GM12878 (cell line): Measurements from ENCODE around the gene B3GNT7. TPM values are rescaled to one million over a fixed set of nuclear protein-coding genes. Genes with fewer than 3 reads are reported as not detected.

Experiments used
- ATAC-seq: fragments of 200-7000 bp; cut with Tn5 transposase; 3 replicates; pipeline ENCODE4 v1.9.1; 2020; ENCODE audit warnings: mild to moderate bottlenecking, moderate library complexity
- BruUV-seq: library from RNA; stranded (reverse); fragments of 400-500 nt; replicated peaks from 2 replicates; lab custom pipeline; 2021; lab: Mats Ljungman, UMichigan
- CTCF ChIA-PET: fragments of 300-600 bp; sonication (Branson Sonifier 250); formaldehyde crosslinking; extraction: SDS; loops from one replicate; lab custom pipeline; 2021; ENCODE audit warnings: inconsistent platforms; lab: Yijun Ruan, JAX
- POLR2A ChIA-PET: fragments of 350-600 bp; formaldehyde crosslinking; extraction: SDS; loops from one replicate; lab custom pipeline; 2021; ENCODE audit warnings: inconsistent platforms; lab: Charles Lee
- RAD21 ChIA-PET: fragments of 300-600 bp; sonication (Branson Sonifier 250); formaldehyde crosslinking; loops from one replicate; lab custom pipeline; 2023; ENCODE audit warnings: antibody characterized with exemption; ENCODE audit not compliant: unreplicated experiment; lab: Charles Lee
- SMC1A ChIA-PET: fragments of 300-600 bp; sonication (Branson Sonifier 250); formaldehyde crosslinking; loops from one replicate; lab custom pipeline; 2023; ENCODE audit not compliant: unreplicated experiment, uncharacterized antibody; lab: Charles Lee
- DNase-seq: peaks from one replicate; pipeline ENCODE4 v3.0.0-alpha.2; 2011; ENCODE audit warnings: low read depth, low spot score
- FAIRE-seq: peaks from 3 replicates; lab custom pipeline; 2011; peaks lifted over from hg19 to GRCh38; lab: Jason Lieb, UNC
- H2AFZ ChIP-seq: 2 replicates; pipeline ENCODE4 v1.6.0; 2011; ENCODE audit warnings: low read depth, low read length, control low read depth; ENCODE audit not compliant: control insufficient read depth
- H3K27ac ChIP-seq: 2 replicates; pipeline ENCODE4 v1.5.1; 2011; ENCODE audit warnings: control low read depth; ENCODE audit not compliant: control insufficient read depth, insufficient read depth
- H3K27me3 ChIP-seq, 2 experiments: replicated peaks in 1 of 2; 2 replicates each; pipeline versions ENCODE4 v1.6.0 to v1.6.1; 2011; ENCODE audit warnings: low read length in 1 of 2; ENCODE audit not compliant: control insufficient read depth in 2 of 2, insufficient read depth in 2 of 2
- H3K36me3 ChIP-seq, 2 experiments: 2 replicates each; pipeline ENCODE4 v1.5.1; 2011; ENCODE audit warnings: low read length in 1 of 2; ENCODE audit not compliant: control insufficient read depth in 2 of 2, insufficient read depth in 2 of 2
- H3K4me1 ChIP-seq: 2 replicates; pipeline ENCODE4 v1.6.1; 2011; ENCODE audit warnings: mild to moderate bottlenecking, low read length, moderate library complexity, mixed read lengths; ENCODE audit not compliant: control insufficient read depth, insufficient read depth
- H3K4me2 ChIP-seq: 2 replicates; pipeline ENCODE4 v1.6.0; 2011; ENCODE audit warnings: control low read depth; ENCODE audit not compliant: control insufficient read depth, insufficient read depth
- H3K4me3 ChIP-seq: fragments of 200-600 bp; sonication (generic); 2 replicates; pipeline ENCODE4 v1.5.1; 2016
- H3K79me2 ChIP-seq: 2 replicates; pipeline ENCODE4 v1.6.0; 2011; ENCODE audit warnings: low read length; ENCODE audit not compliant: control insufficient read depth, insufficient read depth
- H3K9ac ChIP-seq: 2 replicates; pipeline ENCODE4 v1.8.0; 2011; ENCODE audit warnings: low read length, control low read depth, mixed read lengths; ENCODE audit not compliant: control insufficient read depth, insufficient read depth
- H3K9me3 ChIP-seq: replicated peaks from 3 replicates; pipeline ENCODE4 v1.5.1; 2011; ENCODE audit warnings: mild to moderate bottlenecking, low read length; ENCODE audit not compliant: control insufficient read depth, insufficient read depth
- H4K20me1 ChIP-seq: 2 replicates; pipeline ENCODE4 v1.6.0; 2011; ENCODE audit not compliant: control insufficient read depth, insufficient read depth
- KDM1A ChIP-seq: fragments of 200-600 bp; sonication (generic); IDR thresholded peaks from 2 replicates; pipeline ENCODE4 v1.6.1; 2016; ENCODE audit warnings: borderline replicate concordance
- NR2F1 ChIP-seq: fragments of 450-650 bp; conservative IDR thresholded peaks from 2 replicates; pipeline ENCODE4 v1.6.1; 2017; ENCODE audit warnings: mild to moderate bottlenecking
- RELA ChIP-seq: fragments of 450-650 bp; IDR thresholded peaks from 2 replicates; pipeline ENCODE4 v1.8.0; 2014; ENCODE audit warnings: borderline replicate concordance; ENCODE audit not compliant: partially characterized antibody
- WGBS: methylation state at CpG from one replicate; pipeline ENCODE4 v1.1.6; 2016; ENCODE audit warnings: low lambda C conversion rate; ENCODE audit not compliant: insufficient replicate concordance, insufficient coverage; ENCODE audit errors: missing lambda C conversion rate; 5-methylcytosine and 5-hydroxymethylcytosine counted together
- in situ Hi-C: fragments of 300-500 bp; cut with MboI; formaldehyde crosslinking; loops from 9 replicates; pipeline ENCODE4 v1.14.3; 2018; ENCODE audit warnings: mixed read lengths
- intact Hi-C: fragments of 100-400 bp; cut with micrococcal nuclease; formaldehyde crosslinking; loops from one replicate; pipeline ENCODE4 v1.14.2; 2022; ENCODE audit not compliant: unreplicated experiment
- polyA plus RNA-seq, 11 experiments: library from polyadenylated mRNA; depleted of rRNA in 4 of 11; unstranded in 6 of 11; stranded (reverse) in 5 of 11; fragments of >200 nt; fragmentation: Nextera tagmentation in 4 of 11; fragmentation: Illumina TruSeq in 1 of 11; extraction: Ambion mirVana in 4 of 11; extraction: Trizol in 1 of 11; gene quantifications; 1 replicate in 1 of 11; 2 replicates in 10 of 11; pipeline versions ENCODE4 v1.2.1 to v1.2.3, GENCODE V29; 2011 to 2016; ENCODE audit warnings: inconsistent platforms in 2 of 11, missing spikeins in 2 of 11, low read depth in 1 of 11
- total RNA-seq, 4 experiments: library from RNA; depleted of rRNA in 3 of 4; stranded (reverse); fragments of >200 nt in 3 of 4; fragmentation: Illumina TruSeq in 1 of 4; extraction: Trizol in 1 of 4; gene quantifications; 2 replicates each; pipeline versions ENCODE4 v1.2.1 to v1.2.3, GENCODE V29; 2013 to 2021
- TF ChIP-seq, protein P1 (sequence below): fragments of 450-650 bp; IDR thresholded peaks from 2 replicates; pipeline ENCODE4 v1.6.1; 2017; ENCODE audit warnings: mild to moderate bottlenecking, low read depth, inconsistent platforms; ENCODE audit not compliant: poor library complexity, severe bottlenecking
- TF ChIP-seq, protein P2 (sequence below): IDR thresholded peaks from 2 replicates; pipeline ENCODE4 v1.6.1; 2011; ENCODE audit warnings: low read depth, low read length, improper control_type of control experiment, borderline replicate concordance

B3GNT7 gene
- total and polyA plus RNA-seq, 10 of the 15 experiments (the other 5 are each of a cell fraction or from before 2014, with no cell fraction given), result 0.91 to 12.6 (median 3.7) TPM

DNA sequence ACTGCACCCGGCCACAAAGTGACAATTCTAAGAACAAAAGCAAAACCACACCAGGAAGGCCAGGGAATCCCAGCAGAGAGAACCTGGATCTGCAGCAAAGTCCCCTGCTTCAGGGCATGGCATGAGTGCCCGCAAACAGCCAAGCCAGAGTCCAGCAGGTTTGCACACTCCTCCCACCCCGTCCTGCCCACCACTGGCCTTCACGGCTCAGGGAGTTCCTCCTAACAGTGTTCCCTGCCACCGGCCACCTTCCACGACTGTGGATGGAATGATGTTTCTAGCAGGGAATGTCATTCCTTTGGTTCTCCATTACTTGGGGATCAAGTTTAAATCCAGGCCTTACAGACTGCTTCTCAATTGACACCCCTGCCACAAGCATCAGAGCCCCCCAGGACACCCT, 42.0 kb upstream of the B3GNT7 start (continued):
- TF ChIP-seq, protein P1, sequence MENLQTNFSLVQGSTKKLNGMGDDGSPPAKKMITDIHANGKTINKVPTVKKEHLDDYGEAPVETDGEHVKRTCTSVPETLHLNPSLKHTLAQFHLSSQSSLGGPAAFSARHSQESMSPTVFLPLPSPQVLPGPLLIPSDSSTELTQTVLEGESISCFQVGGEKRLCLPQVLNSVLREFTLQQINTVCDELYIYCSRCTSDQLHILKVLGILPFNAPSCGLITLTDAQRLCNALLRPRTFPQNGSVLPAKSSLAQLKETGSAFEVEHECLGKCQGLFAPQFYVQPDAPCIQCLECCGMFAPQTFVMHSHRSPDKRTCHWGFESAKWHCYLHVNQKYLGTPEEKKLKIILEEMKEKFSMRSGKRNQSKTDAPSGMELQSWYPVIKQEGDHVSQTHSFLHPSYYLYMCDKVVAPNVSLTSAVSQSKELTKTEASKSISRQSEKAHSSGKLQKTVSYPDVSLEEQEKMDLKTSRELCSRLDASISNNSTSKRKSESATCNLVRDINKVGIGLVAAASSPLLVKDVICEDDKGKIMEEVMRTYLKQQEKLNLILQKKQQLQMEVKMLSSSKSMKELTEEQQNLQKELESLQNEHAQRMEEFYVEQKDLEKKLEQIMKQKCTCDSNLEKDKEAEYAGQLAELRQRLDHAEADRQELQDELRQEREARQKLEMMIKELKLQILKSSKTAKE, result no peak
- TF ChIP-seq RELA, result no peak

DNA sequence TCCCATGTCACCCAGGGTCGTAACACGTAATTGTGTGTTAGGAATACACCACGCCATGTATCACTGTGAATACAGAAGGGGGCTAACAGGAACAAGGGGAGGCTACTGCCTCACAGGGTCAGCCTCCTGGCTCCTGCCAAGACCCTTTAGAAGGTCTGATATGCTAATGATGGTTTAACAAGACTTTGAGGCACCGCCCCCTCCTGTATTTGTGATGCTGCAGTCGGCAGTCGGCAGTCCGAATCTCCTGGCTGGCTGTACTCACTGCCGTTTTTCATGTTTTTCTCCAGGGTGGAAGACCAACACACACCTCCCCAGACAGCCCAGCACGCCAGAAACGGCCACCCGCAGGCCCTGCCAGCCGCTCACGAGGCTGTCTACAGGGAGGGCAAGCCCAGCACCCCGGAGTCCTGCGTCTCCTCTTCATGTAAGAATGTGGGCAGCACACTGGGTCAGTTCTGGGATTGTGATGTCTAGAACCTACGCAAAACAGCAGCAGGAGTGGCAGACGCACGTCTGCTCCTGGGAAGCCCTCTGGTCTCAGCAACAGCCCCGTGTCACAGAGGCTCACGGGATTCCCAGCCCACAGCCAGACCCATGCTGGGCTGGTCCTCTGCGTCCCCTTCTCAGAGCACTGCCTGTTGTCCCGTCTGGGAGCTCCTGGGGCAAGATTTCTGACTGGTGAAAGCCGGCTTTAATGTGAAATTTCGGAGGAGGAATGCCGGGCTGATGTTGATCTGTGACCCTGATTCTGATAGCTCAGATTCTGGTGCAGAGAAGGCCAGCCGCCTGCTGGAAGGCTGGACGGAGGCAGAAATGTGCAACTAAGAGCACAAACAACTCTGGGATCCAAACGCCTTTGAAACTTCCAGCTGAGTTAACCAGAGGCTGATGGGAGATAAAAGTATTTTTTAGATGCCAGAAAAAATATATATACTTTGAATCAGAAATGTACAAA, 39.7 kb upstream of the B3GNT7 start:
- no peak overlapping the region for H3K4me2 ChIP-seq
- H3K36me3 ChIP-seq, result no peaks in the 10 kb centered on the region
- no peaks in the 10 kb centered on the region for H3K27me3 ChIP-seq
- no peaks in the 10 kb centered on the region for H3K79me2 ChIP-seq
- 71% methylated on average over 28 of the region's 28 CpGs for WGBS
- FAIRE-seq (no peak), DNase-seq (no peak), ATAC-seq (no peak)
- intact Hi-C loops (no loop called here), in situ Hi-C loops (no loop called here)
- CTCF ChIA-PET, result interaction anchor here (1.3 kb wide), 1 partner anchor 36 kb away, joined by 3 read pairs; no protein-coding TSS in a partner anchor
- SMC1A ChIA-PET, result interaction anchor here (0.8 kb wide), 1 partner anchor 19 kb away, joined by 4 read pairs; no protein-coding TSS in a partner anchor
- no peak overlapping the region for H3K4me3 ChIP-seq
- RAD21 ChIA-PET, result no interaction called here
- H3K4me1 ChIP-seq, result no peaks in the 10 kb centered on the region; the same call in 1 of the 2 replicates
- no peaks in the 10 kb centered on the region for H4K20me1 ChIP-seq
- no TSS peak for BruUV-seq
- no peak for TF ChIP-seq KDM1A
- TF ChIP-seq, protein P2, sequence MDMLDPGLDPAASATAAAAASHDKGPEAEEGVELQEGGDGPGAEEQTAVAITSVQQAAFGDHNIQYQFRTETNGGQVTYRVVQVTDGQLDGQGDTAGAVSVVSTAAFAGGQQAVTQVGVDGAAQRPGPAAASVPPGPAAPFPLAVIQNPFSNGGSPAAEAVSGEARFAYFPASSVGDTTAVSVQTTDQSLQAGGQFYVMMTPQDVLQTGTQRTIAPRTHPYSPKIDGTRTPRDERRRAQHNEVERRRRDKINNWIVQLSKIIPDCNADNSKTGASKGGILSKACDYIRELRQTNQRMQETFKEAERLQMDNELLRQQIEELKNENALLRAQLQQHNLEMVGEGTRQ, result no peak
- TF ChIP-seq NR2F1, result no peak
- POLR2A ChIA-PET, result no interaction called here
- no peaks in the 10 kb centered on the region for H3K9me3 ChIP-seq
- no peak overlapping the region for H3K9ac ChIP-seq
- H2AFZ ChIP-seq, result no peak overlapping the region
- H3K27ac ChIP-seq, result no peak overlapping the region
